ENCODE results near the gene PRDM12.

Gene PRDM12

GRCh38 chr9:130658893-130659698, 5.3 kb upstream of the PRDM12 start:
- no peak overlapping the region for H3K27ac ChIP-seq
- no peak for TF ChIP-seq ZFX (IDR thresholded peaks at IDR 0.05)
- TF ChIP-seq, protein P1, sequence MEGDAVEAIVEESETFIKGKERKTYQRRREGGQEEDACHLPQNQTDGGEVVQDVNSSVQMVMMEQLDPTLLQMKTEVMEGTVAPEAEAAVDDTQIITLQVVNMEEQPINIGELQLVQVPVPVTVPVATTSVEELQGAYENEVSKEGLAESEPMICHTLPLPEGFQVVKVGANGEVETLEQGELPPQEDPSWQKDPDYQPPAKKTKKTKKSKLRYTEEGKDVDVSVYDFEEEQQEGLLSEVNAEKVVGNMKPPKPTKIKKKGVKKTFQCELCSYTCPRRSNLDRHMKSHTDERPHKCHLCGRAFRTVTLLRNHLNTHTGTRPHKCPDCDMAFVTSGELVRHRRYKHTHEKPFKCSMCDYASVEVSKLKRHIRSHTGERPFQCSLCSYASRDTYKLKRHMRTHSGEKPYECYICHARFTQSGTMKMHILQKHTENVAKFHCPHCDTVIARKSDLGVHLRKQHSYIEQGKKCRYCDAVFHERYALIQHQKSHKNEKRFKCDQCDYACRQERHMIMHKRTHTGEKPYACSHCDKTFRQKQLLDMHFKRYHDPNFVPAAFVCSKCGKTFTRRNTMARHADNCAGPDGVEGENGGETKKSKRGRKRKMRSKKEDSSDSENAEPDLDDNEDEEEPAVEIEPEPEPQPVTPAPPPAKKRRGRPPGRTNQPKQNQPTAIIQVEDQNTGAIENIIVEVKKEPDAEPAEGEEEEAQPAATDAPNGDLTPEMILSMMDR (conservative IDR thresholded peaks at IDR 0.05) = no peak

DNA sequence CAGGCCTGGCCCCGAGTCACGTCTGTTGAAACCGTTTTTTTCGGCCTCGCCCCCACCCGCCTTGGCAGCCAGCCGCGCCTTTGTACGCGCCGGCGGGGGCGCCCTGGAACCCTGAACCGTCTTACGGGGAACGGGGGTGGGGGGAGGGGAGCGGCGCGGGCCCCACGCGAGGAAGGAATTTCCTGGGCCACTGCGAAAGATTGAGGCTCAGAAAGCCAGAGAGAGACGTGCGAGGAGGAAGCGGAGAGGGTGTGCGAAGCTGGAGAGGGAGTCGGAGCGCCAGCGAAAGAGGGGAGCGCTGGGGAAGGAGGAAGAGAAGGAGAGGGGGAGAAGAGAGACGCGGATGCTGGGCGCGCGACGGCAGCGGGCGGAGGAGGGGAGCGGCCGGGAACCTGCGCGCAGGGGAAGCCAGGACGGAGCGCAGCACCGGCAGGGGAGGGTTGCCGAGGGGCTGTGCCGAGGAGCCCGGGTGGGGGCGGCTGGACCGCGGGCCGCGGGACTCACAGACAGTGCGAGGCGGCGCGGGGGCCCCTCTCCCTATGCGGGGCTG, 4.6 kb upstream of the PRDM12 start:
- TF ChIP-seq, protein P1 (conservative IDR thresholded peaks at IDR 0.05) = no peak
- TF ChIP-seq ZFX (IDR thresholded peaks at IDR 0.05) = no peak
- H3K27ac ChIP-seq = no peak overlapping the region

DNA sequence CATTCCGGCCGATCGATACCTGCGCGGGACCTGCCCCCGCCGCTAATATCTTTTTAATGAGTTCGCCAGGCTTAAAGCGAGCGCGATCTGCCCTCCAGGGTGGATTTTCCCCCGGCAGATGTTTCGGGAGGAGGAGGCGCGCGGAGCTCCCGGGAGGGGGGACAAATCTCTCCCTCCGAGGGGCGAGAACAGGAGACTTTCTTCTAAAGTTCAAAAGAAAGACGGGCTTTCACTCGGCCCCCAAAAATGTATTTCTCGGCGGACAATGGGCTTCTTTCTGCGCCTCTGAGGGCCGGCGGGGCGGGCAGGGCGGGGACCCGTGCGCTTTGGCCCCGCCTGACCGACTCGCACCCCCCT, 4.1 kb upstream of the PRDM12 start:
- TF ChIP-seq, protein P1 (conservative IDR thresholded peaks at IDR 0.05) = no peak
- TF ChIP-seq ZFX (IDR thresholded peaks at IDR 0.05) = no peak
- H3K27ac ChIP-seq = no peak overlapping the region

DNA sequence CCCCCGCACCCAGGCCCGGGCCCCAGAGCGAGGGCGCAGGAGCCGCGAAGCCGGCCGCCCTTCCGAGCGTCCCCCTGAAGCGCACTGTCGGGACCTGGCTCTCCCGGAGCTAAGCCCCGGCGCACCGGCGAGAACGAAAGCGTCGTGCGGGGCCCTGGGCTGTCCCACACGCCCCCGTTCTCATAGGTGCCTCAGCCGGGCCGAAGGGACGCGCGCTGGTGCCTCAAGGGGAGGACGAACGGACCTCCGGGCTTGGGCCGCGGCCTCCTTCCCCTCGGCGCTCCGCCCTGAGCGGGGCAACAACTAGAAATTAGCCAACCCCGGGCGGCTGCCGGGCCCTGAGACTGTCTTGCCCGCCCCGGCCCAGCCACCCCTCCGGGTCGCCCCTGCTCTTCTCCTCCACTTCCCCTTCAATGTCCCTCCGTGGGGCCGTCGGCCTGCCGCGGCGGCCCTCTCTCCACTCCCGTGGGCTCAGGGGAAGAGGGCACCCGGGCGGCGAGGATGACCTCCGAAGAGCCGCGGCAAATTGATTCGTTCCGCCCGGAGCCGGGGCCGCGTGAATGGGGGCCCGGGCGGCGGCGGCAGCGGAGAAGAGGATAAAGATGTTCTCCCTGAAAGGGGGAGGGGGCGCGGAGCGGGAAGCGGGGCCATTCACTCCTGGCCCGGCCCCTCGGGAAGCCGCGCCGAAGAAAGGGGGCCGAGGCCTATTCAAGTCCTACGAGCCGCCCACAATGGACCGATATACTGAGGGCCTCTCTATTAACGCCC, 3.5 kb upstream of the PRDM12 start:
- no peak for TF ChIP-seq ZFX (IDR thresholded peaks at IDR 0.05)
- TF ChIP-seq, protein P1 (conservative IDR thresholded peaks at IDR 0.05) = no peak
- H3K27ac ChIP-seq = no peak overlapping the region

DNA sequence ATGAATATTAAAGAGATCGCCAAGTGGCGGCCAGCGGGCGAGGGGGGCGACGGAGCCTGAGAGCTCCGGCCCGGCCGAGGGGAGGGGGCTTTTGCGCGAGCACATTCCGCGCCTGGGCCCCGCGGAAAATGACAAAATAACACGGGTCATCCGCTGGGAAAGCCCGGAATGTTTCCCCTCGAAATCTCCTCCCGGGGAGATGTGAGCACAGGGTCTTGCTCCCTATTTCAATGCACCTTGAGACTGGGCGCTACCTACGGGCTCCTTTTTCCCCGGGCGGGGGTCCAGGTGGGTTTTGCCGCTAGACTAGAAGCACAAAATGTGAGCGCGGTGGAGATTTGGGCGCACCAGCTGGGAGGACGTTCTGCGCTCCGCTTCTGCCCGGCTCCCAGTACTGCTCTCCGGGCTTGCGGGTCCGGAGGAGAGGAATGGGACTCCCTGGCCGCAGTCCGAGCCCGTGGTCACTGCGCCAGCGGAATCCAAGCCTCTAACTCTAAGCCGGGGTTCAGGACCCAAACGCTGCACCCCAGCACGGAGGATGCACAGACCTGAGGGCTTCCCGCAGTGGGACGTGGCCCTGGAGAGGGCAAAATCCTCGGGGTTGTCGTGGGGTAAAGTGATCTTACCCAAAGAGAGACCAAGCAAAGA, 2.8 kb upstream of the PRDM12 start:
- TF ChIP-seq, protein P1 (conservative IDR thresholded peaks at IDR 0.05) = no peak
- TF ChIP-seq ZFX (IDR thresholded peaks at IDR 0.05) = no peak
- no peak overlapping the region for H3K27ac ChIP-seq

DNA sequence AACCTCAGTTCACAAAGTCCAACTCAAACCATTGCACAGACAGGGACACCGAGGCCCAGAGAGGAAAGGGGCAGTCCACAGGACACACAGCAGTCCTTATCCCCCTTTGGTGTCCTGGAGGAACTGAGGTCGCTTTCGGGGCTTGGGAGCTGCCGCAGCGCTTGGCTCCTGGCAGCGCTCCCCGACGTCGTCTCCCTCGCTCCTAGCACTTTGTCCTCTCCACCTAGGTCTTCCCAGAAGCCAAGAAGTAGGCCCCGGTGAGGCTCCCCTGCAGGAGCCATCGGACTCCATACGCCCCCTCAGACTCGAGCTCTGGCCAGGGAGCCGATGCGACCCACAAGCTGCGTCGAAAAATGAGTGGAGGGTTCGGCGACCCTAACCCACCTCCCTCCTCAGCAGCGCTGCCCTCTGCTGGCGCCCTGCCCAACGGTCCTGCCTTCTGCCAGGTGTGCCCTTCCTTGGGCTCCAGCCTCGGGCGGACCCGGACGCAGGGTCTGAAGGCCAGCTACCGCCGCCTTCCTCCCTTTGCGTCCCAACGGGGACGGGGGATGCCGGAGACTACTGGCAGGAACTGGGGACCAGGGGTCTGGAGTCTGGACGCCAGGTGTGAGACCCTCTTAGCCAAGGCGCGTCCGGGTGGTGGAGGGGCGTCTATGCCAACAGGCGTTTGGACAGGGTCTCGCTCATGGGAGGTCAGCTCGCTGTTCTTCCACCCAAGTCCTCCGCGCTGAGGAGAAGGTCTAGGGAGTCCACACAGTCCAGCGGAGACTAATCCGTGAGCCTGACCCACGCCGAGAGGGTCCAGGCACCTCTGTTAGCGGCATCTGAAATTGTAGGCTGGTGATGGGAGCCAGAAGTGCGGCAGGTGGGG, 2.1 kb upstream of the PRDM12 start:
- no peak overlapping the region for H3K27ac ChIP-seq
- TF ChIP-seq, protein P1 (conservative IDR thresholded peaks at IDR 0.05) = no peak
- no peak for TF ChIP-seq ZFX (IDR thresholded peaks at IDR 0.05)
